ENCODE results near the gene NLGN3.
"Not testable (repeated sequence)": the region's sequence is repeated elsewhere in the genome, so short reads cannot be mapped to it uniquely, and the experiment has no call there.

NLGN3 gene

DNA sequence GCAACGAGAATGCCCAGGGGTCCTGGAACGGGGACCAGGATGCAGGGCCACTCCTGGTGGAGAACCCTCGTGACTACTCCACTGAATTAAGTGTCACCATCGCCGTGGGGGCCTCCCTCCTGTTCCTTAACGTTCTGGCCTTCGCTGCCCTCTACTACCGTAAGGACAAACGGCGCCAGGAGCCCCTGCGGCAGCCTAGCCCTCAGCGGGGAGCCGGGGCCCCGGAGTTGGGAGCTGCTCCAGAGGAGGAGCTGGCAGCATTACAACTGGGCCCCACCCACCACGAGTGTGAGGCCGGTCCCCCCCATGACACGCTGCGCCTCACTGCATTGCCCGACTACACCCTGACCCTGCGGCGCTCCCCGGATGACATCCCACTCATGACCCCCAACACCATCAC lies 24.9 kb downstream of the NLGN3 start:
- DNase-seq (ENCODE audit: low read depth in 2 of 2): no peak

DNA sequence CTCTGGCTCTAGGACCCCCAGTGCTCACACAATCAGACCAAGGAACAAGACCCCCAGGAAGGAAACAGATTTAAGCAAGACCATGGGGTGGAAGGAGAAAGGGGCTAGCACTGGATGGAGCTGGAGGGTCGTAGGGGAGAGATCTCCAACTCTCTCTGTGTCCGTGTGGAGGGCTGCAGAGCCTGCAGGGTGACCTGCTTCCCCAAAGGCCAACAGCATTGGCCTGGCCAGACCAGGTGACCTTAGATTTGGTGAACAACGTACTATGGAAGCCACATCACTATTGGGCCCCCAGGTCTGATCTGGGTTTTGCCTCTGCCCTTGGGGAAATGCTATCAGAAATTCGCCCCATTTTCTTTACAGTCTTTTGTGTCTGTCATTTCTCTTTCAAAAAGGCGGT lies 26.0 kb downstream of the NLGN3 start:
- no peak for DNase-seq (ENCODE audit: low read depth in 2 of 2)

DNA sequence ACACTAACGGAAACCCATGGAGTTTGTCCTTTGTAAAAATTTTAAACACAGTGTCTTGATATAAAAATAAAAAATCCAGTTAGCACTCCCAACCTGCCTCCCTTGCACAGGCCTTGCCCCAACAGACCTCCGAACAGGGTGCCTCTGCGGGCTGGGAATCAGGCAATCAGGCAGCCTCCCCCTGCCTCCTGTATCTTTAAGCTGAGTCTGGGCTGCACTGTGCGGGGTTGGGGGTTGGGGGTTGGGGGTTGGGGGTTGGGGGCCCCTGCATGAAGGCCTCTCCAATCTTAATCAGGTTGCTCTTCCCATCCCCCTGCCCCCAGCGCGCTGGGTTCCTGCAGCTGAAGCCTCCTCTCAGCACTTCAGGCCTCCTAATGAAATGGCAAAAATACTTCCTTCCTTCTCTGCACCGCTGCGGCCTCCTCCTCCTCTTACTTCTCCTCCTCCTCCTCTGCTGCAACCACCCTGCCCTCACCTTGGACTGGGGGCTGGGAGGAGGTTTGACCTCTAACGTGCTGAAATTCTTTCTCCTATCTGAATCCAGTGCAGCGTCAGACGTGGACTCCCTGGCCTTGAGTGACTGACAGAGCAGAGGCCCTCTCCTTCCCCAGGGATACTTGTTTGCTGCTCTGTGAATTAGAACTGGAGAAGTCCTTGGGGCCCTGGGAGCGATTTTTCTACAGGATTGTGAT lies 26.6 kb downstream of the NLGN3 start:
- no peak for DNase-seq (ENCODE audit: low read depth in 2 of 2)

DNA sequence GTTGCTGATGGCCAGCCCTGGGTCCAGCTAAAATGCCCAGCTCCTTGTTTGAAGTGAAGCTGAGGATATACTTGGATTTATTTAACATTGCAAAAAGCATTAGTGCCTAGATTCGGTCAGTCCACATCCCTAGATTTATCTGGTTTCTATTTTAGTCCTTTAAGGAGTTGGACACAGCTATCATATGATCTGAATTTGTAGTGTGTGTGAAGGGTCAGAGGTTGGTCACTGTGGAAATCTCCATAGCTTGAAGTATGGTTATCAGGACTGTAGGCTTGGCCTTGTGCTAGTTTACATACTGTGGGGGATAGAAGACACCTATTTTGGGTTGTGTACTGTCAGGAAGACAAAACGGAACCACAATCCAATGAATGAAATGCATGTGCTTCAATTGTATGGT lies 28.8 kb downstream of the NLGN3 start:
- no peak for DNase-seq (ENCODE audit: low read depth in 2 of 2)

DNA sequence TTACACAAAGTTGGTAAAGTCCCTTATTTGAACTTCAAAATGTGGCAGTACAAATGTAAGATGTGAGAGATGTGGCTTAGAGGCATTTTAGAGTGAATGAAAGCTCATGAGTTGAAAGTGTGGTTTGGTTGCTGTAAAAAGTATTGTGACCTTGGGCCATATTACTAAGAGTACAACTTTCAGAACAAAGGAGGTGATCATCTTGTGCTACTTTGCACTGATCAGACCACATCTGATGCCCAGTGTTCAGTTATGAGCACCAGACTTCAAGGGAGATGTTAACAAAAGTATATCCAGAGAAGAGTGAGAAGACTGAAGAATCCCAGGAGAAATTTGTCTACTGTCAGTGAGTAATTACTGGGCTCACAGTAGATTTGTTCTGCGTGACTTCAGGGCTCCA lies 30.2 kb downstream of the NLGN3 start:
- no peak for DNase-seq (ENCODE audit: low read depth in 2 of 2)

DNA sequence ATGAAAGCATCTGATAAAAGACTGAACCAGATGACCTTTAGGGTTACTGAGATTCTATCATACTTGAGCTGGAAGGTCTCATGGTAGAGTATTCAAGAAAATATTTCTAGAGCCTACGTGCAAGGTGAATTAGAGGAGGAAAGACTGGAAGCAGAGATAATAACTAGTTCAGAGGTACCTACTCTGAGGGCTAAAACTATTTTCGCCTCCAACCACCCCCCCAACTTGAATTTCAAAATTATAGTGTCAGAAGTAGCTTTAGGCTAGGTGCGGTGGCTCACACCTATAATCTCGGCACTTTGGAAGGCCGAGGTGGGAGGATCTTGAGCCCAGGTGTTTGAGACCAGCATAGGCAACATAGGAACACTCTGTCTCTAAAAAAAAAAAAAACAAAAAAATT lies 30.9 kb downstream of the NLGN3 start:
- no peak for DNase-seq (ENCODE audit: low read depth in 2 of 2)

DNA sequence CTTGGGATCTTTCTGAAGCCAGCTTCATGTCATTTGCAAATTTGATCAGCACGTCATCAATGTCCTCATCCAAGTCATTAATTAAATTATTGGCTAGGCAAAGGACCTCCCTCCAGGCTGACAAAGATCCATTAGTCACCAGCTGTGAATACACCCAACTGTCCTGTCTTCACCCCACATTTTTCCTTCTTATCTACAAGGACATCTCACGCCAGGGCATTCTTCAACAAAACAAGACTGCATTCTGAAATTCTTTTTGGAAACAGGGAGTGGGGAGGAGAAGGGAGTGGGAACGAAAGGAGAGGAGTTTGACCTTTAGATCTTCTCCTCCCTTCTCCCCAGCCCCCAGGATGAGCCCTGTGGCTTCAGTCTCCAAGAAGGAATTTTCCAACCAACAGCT lies 32.7 kb downstream of the NLGN3 start:
- DNase-seq (ENCODE audit: low read depth in 2 of 2): no peak

DNA sequence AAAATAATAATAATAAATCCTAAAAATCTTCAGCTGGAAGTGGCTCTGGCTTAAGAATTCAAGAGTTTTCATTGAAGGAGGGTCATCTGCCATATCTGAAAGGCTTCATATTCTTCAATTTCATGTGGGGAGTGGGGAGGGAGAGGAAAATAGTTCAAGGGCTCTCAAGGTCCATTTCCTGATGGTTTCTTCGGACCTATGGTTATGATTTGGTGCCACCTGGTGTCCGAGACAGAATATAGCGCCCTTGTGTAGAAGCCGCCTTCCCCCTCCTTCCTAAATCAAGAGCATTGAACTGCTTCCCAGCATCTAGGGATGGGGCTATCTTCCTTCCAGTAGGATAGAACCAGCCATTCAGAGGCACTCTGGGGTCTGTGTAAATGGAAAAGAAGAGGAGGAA lies 34.3 kb downstream of the NLGN3 start:
- no peak for DNase-seq (ENCODE audit: low read depth in 2 of 2)

DNA sequence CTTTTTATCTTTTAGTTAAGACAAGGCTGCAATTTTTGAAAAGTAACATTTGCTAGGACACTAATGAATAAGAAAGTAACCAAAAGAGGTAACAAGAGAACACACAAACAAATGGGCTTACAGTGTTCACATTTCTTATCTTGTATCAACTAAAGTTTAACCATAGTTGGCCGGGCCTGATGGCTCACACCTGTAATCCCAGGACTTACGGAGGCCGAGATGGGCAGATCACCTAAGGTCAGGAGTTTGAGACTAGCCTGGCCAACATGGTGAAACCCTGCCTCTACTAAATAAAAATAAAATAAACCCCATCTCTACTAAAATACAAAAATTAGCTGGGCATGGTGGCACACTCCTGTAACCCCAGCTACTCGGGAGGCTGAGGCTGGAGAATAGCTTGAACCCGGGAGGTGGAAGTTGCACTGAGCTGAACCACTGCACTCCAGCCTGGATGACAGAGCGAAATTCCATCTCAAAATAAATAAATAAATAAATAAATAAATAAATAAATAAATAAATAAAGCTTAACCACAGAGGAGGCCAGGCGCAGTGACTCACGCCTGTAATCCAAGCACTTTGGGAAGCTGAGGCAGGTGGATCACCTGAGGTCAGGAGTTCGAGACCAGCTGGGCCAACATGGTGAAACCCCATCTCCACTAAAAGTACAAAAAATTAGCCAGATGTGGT lies 36.1 kb downstream of the NLGN3 start:
- DNase-seq (ENCODE audit: low read depth in 2 of 2): not testable (repeated sequence)

DNA sequence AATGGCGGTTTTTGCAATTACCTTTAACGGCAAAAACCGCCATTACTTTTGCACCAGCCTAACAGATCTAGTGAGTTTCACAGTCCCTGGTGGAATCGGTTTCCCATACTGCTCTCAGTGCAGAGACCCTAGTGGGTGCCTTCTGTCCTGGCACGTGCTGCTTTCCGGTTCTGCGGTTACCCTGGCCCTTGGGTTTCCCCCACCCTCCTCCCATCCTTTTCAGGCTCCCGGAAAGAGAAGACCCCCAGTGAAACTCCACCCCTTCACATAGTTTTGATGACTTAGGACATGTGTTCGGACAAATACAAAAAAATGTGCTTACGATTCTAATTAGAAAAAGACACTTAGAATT lies 36.9 kb downstream of the NLGN3 start:
- DNase-seq (ENCODE audit: low read depth in 2 of 2): no peak

DNA sequence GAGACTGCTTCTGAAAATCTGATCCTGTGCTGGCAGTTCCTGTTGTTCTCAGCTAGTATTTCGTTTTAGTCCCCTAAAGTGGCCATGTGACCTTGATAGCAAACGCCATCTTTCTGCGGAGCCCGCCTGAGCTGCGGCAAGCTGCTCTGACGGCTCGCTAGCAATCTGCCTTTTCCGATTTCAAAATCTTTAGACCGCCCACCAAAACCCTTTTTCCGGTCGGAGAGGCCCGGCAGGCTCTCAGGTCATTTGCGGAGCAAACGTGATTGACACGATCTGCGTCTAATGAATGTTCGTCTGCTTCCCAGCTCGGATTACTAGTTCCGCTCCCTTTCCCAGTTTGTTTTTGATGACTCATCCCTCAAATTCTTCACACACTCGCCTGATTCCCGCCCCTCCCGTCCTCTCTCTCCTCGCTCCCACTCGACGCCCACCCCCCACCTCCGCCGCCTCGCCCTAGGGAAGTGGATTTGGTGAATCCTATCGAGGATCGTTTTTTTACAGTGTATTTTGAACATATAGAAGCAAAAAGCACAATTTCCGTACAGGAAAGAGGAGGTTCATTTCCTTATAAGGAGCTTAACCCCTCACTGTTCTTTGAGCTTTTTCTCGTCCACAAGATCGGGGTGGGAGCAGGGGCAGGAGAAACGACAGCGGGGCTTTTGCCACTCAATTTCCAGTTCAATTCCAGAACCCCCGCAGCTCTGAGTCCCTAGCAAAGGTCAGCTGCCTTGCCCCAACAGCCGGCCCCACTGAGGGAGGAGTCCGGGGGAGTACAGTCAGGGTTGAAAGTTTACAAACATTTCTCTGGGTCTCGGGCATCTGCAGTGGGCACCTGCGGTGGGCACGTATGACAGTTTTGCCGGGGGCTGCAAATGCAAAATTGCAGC lies 37.5 kb downstream of the NLGN3 start:
- peak; percentile 32 to 51 for DNase-seq (ENCODE audit: low read depth in 2 of 2)

DNA sequence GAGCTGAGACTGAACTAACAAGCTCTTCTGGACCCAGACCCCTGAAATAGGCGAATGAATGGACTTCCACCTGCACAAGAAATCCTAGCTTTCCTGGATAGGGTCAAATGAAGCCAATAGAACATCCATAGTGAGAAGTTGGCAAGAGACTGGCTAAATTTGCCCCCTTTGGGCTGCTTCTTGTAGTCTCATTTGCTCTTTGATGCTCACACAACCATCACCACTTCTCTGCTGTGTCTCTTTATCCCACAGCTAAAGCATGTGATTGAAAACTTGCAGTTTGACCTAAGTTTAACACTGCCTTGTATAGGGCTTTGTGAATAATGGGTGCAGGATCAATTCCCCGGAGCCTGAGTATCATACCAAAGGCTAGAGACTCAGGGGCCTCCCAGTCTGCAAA lies 38.2 kb downstream of the NLGN3 start:
- no peak for DNase-seq (ENCODE audit: low read depth in 2 of 2)

DNA sequence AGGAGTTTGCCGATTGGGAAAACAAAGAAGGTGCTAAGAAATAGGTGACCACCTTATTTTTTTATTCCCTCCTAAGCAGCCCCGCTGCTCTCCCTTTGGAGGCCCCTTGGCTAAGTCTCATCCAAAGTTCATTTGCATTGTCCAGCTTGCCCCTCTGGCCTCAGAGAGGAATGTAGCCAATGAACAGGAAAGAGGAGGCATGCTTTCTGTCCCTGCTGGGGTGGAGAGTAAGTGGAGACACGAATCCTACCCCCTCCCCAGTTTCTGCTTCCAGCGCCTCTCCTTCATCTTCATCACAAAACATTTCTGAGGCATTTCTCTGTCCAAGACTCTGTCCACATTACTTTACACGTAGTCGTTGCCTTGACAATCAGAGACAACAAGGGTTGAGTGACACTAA lies 38.7 kb downstream of the NLGN3 start:
- DNase-seq (ENCODE audit: low read depth in 2 of 2): no peak

DNA sequence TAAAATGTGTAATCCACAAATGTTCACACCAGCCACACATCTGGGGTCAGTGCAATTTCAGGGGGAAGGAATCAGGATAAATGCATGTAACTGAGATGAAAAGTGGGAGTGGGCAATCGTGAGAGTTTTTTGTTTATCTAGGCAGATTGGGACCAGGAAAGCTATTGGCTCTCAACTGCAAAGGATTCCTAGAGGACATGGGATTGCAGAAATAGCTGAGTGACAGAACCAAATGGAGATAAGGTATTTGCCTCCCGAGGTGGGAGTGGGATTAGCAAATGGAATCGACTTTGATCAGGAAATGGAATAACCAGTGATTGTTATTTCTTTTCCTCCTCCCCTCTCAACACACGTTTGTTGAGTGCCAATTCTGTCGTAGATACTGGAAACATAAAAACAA lies 39.5 kb downstream of the NLGN3 start:
- no peak for DNase-seq (ENCODE audit: low read depth in 2 of 2)

DNA sequence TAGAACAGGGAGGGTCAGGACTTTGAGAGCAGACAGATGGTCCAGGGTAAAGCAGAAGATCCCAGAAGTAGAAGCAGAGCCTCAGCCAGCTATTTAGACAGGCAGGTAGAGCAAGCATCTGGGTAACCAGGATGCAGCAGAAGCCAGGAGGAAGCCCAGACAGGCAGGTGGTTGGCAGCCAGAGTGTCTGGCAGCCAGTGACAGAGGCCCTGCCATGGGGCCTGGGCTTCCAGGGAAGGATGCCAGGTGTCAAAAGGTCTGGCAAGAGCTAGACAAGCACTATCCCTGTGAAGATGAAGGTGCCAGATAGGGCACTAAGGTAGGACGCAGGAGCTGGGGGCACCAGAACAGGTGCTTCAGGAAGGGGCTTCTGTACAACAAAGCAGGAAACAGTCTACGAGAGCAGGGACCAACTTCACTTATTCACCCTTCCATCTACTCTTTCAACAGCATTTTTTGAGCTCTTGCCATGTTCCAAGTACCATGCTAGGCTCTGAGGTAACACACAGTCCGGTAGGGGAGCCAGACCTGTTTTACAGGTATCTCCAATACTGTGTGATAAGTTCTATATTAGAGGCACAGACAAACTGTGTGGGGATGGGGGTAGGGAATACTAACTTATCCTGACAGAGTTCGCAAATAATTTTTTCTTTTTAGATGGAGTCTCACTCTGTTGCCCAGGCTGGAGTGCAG lies 40.3 kb downstream of the NLGN3 start:
- DNase-seq (ENCODE audit: low read depth in 2 of 2): no peak

DNA sequence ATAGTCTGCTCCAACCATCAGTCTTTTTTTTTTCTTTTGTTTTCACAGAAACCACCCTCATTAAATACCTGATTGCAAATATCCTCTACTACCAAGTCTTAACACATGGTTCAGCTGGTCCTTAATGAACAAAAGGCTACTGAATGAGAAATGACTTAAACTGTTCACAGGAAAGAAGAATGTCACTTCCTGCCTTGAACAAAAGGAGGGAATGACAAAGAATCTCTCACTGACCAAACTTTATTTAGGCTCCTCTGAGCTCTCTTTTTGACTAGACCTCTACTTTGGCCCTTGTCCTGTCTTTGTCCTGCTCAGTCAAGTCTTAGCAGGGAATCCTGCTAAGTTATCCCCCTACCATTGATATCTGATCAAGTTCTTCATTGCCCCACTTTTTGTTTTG lies 46.6 kb downstream of the NLGN3 start:
- no peak for DNase-seq (ENCODE audit: low read depth in 2 of 2)

DNA sequence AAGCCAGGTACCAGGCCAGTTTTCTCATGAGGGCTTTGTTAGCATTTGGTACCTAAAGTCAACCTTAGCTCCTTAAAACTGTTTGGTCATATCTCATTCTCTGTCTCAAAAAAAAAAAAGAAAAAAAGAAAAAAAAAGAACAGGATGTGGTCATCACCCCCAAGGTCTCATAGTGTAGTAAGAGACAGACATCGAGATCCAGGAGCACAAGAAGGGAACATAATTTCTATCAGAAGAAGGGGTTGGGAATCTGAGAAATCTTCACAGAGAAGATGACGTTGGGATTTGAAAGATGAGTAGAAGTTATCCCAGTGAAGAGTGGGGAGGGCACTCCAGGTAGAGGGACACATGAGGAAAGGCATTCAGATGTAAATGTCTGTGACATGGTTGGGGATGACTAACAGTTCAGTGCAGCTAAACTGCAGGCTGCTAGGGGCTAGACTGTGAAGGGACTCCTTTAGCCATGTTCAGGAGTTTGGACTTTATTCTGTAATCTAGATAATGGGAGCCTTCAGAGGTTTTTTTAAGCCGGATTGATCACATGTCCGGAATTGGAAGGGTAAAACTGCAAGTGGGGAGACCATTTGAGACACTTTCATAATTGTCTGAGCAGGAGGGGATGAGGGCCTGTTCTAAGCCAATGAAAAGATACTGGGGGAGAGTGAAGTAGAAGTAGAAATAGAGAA lies 51.5 kb downstream of the NLGN3 start:
- DNase-seq (ENCODE audit: low read depth in 2 of 2): no peak

DNA sequence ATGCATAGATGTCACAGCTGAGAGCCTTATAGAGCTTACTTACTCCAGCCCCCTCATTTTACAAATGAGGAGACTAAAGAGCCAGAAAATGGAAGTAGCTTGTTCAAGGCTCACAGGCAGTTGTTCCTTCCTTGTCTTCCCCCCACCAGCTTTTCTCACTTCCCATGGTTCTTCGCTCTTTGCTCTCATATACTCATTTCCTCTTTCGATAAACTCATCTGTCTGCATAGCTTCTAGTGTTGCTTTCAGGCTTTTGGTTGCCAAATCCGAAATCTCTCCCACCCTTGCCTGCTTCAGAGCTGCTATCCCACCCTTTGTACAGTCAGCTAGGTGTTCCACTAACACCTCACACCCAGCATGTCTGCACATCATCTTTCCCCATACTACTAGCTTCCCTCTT lies 53.4 kb downstream of the NLGN3 start:
- DNase-seq (ENCODE audit: low read depth in 2 of 2): no peak

DNA sequence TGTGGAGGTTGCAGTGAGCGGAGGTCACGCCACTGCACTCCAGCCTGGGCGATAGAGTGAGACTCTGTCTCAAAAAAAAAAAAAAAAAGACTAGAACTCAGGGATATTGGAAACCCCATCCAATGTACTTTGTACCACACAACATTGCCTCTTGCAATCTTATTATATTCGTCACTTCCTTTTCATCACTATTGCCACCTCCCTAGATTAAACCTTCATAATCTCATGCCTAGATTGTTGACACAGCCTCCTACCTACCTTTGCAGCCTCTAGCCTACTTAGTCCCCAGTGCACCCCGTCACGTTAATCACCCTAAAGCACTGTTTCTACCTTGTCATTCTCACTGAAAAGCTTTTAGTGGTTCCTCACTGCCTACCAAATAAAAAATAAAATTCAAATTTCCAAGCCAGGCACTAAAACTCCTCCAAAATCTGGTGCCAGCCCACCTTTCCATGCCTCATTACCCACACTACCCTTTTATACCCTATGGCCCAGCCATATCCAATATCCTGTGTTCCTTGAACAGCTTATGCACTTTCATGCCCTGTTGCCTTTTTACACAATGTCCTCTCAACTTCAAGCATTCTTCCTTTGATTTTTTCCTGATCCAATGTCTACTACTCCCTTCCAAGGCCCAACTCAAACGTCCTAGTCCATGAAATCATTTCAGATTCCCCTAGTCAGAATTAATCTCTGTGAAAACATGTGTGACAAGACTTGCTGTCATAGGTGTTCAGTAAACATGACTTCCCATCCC lies 54.8 kb downstream of the NLGN3 start:
- no peak for DNase-seq (ENCODE audit: low read depth in 2 of 2)

DNA sequence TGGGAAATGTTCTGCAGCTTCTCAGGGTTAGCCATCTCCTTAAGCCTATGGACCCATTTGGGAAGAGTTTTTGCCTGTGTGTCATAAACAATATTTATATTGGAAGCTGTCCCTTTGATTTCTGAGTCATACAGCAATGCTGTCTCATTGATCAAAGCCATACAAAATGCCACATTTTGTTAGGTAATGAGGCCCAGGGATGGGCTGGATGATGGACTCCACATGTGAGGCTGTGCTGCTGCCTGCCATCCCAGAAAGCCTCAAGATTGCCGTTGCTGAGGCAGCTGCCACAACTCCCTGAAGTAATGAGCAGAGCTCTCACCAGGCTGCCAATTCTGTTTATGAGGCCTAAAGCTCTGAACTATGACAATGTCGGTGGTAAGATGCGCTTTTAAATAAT lies 66.2 kb downstream of the NLGN3 start:
- DNase-seq (ENCODE audit: low read depth in 2 of 2): no peak

DNA sequence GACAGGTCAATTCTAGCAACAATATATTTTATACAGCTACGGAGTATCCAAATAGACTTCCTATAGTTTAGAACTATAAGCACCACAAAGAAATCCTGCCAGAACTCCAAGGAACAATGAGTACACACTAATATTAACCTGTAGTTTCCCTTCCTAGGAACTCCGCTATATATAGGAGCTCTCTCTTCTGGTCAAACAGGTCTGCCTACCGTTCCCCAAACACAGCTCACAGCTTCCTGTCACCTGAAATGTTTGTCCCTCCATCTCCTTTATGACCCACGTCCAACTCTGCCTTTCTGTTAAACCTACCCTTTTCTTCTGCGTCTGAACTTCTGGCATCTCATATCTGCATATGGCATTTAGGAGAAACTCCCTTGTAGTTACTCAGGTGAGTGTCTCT lies 67.9 kb downstream of the NLGN3 start:
- no peak for DNase-seq (ENCODE audit: low read depth in 2 of 2)
